DMS53 treated with DMSO at 0.1 percent for 48 hours (cell line): ENCODE results near the gene USE1.
A peak's percentile ranks its signal among the peaks of the same experiment; 100 is the strongest.

ENCODE experiments used
- DNase-seq: peaks from one replicate; lab custom pipeline; 2025; ENCODE audit not compliant: unreplicated experiment; lab: John Stamatoyannopoulos, UW

USE1 gene

DNA sequence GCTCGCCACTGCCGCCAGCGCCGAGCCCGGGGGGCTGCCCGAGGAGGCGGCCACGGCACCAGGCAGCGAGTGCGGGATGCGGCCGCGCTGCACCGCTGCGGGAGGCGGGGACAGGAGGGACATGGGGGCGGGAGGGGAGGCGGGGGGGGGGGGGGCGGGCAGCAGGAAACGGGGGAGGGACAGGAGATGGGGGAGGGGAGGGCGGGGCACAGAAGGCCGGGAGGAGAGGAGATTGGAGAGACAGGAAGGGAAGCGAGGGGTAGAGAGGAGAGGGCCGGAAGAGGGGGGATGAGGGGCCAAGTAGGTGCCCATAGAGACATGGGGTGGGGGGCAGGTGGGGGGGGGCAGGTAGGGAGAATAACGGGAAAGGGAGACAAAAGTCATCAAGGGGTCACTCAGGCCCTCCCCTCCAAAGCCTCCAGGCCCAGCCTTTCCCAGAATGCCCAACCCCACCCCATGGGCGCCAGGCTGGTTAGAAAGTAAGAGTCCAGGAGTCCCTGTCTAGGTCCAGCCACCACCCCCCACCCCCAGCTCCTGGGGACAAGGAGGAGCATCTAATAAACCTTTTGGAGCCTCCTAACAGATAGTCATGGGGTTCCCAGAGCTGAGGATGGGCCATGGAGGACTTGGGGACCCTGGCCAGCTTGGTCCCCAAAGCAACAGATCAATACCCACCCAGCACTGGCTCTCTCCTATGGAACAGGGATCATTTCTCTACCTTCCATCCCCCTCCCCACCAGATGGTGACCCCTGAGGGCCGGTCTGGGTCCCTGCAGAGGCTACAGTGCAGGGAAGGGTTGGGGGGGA is 21.0 kb downstream of the USE1 start:
- DNase-seq: peak; percentile 36

DNA sequence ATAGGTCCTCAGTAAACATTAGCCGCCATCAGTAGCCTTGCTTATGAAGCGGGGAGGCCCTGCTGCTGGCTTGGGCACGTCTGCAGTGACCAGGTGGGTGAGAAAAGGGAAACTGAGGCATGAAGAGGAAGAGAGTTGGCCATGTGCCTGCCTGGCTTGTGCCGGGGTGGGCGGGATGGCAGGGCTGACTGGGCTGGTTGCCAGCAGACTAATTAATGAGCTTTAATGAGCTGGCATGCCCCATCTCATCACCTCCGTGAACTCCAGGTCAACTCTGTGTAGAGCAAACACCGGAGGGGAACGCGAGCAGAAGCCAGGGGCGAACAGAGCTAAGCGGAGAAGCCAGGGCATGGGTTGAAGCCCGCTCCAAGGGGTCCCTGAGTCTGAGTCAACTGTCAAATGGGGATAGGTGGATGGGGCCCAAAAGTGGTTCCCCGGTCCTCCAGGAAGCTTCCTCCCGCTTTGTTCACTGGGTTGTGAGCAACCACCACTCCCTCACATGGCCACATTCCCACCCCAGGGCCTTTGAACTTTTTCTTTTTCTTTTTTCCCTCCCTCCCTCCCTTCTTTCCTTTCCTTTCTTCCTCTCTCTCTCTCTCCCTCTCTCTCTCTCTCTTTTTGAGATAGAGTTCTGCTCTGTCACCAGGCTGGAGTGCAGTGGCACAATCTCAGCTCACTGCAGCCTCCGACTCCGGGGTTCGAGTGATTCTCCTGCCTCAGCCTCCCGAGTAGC is 21.8 kb downstream of the USE1 start:
- no peak for DNase-seq

DNA sequence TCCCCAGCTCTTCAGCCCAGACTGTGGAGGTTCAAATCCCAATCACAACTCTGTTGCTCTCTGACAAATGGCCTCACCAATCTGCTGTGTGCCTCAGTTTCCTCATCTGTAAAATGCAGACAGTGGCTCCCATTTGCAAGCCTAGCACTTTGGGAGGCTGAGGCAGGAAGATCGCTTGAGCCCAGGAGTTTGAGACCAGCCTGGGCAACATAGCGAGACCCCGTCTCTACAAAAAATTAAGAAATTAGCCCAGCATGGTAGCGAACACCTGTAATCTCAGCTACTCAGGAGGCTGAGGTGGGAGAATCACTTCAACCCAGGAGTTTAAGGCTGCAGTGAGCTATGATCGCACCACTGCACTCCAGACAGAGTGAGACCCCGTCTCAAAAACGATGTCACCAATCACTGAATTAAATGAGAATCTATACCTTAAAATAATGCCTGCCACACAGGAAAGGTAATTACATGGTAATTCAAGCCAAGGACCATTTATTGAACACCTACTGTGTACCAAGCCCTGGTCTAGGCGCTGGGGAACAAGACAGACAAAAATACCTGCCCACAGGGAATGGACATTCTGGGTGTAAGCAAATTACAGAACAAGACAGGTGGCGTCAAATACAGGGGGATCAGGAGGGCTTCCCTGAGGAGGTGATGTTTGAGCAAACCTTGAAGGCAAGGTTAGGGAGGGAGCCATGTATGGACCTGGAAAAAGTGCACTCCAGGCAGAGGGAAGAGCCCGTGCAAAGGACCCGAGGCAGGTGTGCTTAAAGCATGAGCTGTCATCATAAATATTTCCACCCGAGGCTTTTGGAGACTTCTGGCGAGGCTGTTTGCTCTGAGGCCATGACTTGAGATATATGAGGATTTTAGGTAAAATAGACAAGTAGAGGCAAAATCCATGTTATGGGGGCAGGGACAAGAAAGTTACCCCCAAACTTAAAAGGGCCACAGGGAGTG is 22.9 kb downstream of the USE1 start:
- no peak for DNase-seq

DNA sequence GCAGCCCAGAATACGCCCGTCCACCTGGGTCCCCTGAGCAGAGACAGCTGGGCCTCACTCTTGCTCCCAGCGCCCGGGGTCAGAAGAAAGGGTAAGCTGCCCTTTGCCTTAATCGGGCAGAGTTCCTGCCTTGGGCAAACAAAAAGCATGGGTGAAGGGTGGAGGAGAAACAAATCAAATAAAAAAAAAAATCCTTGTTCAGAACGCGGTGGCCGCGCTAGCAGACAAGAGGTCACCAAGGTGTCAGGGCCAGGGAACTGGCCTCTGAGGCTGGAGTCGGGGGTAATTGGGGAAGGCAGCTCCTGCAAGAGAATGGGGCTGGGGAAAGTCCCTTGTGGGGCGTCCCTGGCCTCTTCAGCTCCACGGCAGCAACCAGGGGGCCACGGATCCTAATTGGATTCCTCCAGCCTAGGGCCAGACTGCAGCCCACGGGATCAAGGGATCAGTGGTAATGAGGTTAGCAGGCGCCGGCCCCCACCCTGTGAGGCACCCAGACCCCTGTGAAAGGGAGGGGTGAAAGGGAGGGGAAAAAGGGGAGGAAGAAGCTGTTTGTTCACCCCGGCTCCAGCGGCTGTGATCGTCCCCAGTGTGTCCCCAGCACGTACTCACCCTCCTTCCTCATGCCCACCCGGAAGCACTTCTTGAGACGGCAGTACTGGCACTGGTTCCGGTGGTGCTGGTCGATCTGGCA is 25.1 kb downstream of the USE1 start:
- no peak for DNase-seq

DNA sequence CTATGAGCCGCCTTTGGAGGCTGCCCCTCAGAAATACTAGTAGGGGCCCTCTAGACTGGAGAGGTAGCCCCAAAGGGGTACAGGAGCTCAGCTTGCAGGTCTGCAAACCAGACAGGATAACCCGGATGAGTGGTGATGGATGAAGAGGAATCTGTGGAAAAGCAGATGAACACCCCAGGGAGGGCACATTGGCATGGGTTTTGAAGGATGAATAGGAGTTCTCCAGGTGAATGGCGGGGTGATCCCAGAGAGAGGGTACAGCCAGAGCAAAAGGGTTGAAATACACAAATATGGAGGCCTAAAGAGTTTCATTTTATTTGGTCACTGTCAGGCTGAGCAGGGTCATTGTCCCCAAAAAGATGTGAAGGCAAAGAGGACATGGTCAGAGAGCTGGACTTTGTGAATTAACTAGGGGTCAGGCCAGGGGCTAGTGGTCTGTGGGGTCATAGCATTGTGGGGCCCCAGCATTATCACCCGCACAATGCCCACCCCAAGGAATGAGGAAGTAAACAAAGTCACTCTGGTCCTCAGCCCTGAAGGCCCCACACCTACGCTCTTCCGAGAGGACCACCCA is 25.8 kb downstream of the USE1 start:
- no peak for DNase-seq

DNA sequence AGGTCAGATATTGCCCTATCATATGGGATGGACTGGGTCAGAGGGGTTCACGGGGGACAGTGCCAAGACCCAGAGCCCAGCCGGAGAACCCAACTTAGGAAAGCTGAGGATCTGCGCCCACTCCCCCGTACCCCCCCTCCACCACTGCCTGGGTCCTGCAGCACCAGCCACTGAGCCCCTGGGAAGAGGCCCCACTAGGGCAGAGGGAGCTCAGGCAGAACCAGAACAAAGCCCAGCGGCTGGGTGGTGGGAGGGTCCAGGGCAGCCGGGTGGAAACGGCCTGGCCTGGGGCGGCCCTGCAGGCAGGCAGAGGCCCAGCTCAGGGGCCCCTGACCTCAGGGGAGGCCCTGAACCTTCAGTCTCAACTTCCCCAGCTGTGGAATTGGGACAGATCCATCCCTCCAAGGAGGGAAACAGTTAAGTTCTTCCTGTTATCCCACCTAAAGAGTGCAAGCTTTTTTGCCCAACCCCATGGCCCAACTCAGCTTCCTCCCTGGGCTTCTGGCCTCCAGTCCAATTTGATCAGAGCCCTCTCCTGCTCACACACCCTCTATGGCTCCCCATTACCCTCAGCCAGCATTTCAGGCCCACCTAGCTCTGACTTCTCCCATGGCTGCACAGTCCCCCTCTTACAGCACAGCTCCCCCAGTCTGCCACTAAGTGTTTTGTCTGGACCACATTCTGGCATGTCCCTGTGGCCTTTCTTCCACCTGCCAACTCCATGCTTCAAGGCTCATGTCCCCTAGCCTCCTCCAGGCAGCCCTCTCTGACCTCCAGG is 27.5 kb downstream of the USE1 start:
- DNase-seq: no peak

DNA sequence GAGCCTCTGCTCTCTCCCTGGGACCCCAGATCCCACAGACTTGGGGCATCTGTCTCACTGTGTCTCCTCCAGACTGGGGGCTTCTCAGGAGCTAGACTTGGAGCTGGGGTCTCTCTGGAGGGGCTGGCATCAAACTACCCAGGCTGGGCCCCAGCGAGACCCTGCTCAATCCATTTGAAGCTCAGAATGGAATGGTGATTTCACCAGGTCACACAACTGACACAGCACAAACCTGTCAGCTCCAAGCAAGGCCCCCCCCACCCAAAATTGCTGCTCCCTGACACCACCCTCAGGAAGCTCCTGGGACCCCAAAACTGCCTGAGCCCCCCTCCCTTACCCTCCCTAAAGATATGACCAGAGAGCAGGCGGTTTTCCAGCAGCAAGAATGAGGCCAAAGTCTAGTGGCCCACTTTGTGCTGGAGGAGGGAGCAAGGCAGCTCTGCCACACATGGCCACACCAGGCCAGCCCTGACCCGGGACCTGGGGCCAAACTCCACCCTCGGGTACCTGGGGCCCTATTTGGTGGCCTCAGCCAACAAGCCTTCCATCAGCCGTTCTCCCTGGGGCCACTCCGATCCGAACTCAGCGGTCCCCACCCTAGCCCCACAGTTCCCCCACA is 28.2 kb downstream of the USE1 start:
- DNase-seq: no peak

DNA sequence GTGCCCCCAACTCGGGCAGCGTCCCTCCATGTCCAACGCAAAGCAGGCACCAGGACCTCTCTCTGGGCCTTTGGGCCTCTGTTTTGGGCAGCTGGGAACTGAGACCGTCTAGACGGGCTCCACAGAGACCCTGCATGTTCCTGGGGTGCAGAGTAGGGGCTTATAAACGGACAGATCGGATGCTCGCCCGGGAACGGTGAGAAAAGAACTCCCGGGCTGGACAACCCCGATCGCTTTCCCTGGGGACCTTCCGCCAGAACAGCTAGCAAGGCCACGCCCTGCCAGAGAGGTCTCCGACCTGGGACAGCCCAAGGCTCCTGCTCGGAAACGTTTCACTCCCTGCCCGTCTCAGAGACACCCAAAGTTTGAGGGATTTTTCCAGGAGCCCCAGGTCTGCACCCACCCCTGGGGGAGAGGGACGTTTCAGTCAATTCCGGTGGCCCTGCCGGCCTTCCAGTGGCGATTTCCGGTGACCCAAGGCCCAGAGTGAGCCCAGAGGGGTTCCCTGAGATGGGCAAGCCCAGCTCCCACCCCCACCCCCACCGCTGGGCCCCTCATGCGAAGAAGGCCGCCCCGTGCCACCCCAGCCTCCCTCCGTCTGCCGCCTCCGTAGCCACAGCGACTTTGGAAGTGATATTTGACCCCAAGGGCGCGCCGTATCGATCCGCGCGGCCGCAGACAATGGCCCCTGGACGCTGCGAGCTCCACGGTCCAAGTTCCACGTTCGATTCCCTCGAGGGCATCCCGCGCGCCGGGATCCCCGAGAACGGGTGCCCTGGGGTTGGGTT is 28.9 kb downstream of the USE1 start:
- DNase-seq: no peak

DNA sequence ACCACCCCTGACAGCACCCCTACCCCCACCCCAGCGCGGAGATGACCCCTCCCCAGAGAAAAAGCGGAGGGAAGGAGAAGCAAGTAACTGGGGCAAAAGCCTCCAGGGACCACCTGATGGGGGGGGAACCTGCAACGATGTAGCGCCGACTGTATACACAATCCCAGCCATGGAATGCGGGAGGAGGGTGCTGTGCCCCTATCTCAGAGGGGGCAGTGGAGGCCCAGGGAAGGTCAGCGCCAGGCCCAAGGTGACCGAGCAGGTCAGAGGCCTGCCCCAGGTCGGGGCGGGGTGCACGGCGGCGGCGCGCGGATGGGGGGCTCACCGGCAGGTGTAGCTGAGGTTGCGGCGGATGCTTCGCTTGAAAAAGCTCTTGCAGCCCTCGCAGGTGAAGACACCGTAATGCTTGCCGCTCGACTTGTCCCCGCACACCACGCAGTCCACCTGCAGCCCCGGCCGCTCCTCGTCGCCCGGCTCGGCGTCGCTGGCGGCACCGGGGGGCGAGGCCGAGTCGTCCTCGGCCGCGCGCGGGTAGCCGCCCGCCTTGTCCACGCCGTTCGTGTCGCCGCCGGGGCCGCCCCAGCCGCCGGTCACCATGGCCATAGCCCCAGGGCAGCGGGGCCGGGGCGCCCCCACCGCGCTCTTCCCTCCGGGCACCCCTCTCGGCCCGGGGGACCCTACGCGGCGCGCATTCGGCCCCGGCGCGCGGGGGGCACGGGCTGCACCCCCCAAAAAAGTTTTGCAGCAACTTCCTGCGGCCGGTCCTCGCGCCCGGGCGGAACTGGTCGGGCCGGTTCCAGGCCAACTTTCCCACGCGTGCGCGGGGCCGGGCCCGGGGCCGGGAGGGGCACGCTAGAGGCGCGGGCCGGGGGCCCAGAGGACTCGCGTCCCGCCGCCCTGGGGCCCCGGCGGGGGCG is 29.7 kb downstream of the USE1 start:
- DNase-seq: no peak

DNA sequence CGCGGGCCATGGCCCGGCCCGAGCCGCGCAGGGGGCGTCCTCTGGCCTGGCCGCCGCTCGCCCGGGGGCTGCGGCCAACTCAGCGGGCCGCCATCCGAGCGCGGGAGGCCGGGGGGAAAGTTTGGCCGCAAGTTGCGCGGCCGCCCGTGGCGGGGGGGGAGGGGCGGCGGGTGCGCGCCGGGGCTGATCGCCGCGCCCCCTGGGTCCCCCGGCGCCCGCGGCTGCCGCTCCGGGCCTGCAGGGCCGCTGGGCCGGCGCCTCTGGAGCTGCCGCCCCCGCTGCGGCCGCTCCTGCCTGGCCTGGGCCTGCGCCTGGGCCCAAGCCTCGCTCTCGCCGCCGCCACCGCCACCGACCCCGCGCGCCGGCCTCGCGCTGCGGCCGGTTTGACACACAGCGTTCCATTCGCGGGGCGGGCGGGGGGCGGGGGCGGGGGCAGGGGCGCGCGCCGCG is 30.4 kb downstream of the USE1 start, which contains the start of gene NR2F6:
Gene NR2F6 (minus strand): TSS at position 385 of the 450 bp plus-strand sequence. CDS start 699 bp downstream, outside the sequence.
- DNase-seq: no peak

DNA sequence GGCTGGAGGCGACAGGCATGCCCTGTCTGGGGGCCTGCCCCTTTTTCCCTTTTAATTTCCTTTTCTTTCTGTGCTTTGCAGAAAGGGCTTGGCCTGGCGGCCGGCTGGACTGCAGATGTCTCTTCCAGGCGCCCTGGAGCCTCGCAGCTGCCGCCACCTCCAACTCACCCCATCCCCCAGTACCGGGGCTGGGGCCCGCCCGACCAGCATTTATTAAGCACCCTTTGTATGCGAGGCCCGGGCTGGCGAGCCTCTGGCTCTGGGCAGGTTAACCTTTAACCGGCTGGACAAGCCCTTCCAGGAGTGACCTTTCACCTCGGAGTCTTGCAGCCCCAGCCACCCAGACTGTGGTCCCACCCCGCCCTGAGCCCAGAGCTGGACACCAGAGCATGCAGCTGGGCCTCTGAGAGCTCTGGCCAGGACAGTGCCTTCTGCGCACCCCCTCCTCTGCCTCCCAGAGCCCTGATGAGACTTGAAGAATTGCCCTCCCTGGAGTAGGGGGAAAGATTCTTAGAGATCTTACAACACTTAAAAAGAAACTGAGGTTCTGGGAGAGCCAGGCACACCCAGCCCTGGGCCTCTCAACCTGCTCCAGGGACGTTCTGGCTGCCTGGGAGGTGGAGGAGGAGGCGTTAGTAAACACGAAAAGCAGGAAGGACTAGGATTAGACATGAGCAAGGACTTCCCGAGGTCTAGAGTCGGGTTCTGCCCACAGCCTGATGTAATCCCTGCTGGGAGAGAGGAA is 31.7 kb downstream of the USE1 start:
- DNase-seq: no peak

DNA sequence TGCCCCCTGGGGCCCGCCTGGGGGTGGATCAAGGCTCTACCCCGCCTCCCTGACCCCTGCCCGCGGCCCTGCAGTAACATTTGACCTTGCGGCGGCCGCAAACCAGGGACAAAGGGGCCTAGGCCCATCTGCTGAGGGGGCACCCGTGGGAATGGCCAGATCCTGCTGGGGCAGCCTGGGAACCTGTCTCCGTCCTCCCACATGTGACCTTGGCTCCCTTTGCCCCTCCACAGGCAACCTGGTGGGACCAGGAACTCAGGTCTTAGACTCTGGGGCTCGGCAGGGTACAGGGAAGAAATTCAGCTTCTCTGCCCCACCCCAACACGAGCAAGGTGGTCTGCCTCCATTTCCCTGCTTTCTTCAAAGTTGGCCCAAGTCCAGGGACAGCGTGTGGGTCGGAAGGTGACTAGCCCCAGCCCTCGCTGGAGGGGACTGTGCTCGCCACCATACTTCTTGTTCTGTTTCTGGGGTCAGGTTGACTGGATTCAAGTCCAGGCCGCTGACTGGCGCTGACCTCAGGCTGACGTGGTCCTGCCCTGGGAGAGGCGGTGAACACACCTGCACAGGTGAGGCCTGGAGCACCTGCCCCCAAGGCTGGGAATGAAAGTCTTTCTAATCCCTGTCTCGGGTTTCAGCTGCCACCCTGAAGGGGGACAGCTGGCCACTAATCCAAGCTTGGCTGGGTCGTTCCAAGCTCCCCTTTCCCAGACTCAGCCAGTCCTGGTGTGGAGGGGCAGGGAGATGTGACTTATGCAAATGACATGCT is 33.0 kb downstream of the USE1 start:
- DNase-seq: peak; percentile 84

DNA sequence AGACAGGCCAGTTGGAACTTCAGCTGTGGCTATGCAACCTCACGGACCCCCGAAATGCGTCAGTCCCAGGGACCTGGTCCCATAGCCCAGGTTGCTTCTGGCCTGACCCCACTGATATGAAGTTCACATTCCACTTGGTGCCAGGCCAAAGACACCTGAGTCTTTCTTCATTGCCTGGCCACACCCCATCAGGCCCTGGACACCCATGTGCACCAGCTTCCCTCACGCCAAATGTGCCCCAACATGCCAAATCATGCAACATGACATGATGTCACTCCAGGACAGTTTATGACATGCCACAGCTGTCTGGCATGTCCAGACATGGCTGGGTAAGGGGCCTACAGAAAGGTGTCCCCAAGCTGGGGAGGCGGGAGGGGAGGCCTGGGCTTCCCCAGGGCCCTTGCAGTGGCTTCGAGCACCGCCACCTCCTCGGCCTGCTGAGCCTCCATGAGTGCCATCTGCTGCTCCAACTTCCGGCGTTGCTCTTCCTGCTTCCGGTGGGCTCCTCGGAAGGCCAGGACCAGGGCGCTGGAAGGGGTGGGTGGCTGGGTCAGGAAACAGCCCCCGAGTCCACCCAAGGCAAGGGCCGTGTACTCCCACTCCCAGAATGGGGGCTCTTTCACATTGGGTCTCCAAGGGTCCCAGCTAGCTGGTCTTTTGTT is 34.9 kb downstream of the USE1 start:
- DNase-seq: no peak

DNA sequence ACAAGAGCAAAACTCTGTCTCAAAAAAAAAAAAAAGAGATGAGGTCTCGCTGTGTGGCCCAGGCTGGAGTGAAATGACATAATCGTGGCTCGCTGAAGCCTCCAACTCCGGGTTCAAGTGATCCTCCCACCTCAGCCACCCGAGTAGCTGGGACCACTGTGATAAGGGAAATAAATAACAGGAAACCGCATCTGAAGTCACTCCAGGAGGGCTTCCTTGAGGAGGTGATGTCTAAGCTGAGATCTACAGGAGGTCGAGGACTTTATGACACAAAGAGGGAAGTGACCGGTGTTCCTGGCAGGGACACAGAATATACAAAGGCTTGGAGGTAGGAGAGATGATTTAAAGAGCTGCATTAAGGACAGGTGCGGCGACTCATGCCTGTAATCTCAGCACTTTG is 39.5 kb downstream of the USE1 start:
- DNase-seq: no peak

DNA sequence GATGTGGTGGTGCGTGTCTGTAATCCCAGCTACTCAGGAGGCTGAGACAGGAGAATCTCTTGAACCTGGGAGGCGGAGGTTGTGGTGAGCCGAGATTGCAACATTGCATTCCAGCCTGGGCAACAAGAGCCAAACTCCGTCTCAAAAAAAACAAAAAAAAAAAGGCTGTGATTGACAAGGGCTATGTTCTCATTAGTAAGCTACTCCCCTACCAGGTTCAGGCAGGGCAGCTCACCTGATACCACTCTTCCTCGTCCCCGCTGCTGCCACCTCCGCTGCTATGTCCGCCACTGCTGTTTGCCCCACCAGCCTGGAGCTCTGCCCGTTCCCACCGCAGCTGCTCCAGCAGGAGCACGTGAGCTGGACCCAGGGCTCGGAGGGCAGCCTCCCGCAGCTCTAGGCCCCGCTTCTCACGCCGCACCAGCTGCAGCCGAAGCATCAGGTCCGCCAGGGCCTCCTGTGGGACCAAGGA is 40.0 kb downstream of the USE1 start:
- DNase-seq: no peak
